HG03139 (cell line): ENCODE measurements around the gene PNKP.

Source experiments
- ATAC-seq: cut with Tn5 transposase; IDR thresholded peaks from one replicate; pipeline ENCODE4 v1.9.1; 2021; ENCODE audit not compliant: unreplicated experiment

The PNKP gene

DNA sequence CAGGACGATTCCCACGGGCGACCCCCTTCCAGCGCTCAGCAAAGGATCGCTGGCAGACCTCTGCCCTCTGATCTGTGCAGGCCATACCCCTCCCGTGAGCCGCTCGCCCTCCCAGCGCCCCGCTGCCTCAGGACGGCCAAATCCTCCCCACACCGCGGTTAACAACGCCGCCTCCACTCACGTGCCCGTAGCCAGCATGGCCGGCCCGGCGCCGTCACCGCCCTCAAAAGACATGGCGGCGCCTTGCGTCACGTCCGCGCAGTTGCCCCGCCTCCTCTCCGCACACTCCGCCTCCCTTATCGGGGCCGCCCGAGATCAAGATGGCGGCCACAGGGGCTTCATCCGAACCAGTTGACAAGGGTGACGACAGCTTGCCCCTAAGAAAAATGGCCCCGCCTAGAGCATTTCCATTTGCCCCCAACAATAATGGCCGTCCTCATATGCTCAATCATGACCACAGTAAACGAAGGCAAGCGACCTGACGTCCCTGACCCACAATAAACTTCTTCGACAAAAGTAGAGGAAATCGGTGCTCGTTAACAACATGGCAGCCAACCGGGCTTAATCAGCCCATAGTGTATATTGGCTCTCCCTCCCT, 9.1 kb upstream of the PNKP start:
- ATAC-seq: peak; percentile 47

DNA sequence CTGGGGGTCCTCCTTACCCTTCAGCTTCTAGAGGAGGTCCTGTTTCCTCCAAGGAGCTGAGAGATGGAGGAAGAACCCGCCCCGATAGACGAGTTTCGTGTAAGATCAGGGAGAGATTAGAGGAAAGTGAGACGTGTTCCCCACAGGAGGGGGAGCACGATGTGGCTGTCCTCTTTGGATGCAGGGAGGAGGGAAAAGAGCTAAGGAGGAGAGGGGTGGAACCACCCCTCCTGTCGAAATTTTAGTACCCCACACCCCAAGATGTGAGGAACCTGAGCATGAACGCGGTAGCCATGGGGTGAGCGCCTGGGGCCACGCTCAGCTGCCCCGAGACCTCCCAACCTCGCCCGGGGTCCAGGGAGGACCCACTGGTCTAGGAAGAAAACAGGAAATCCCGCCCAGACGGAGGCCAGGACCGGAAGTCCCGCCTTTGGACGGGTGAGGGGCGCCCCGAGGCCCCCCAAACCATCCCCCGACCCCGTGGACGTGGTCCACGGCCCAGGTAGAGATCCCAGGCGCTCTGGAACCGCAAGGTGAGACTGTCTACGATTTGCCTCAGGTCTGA, 8.6 kb upstream of the PNKP start:
- no peak for ATAC-seq

- ATAC-seq: no peak
Observed at GRCh38 chr19:49875177-49875576, 7.8 kb upstream of the PNKP start.

GRCh38 chr19:49874503-49875157, 7.3 kb upstream of the PNKP start:
- ATAC-seq: no peak

- no peak for ATAC-seq
Observed at GRCh38 chr19:49873834-49874233, 6.5 kb upstream of the PNKP start.

DNA sequence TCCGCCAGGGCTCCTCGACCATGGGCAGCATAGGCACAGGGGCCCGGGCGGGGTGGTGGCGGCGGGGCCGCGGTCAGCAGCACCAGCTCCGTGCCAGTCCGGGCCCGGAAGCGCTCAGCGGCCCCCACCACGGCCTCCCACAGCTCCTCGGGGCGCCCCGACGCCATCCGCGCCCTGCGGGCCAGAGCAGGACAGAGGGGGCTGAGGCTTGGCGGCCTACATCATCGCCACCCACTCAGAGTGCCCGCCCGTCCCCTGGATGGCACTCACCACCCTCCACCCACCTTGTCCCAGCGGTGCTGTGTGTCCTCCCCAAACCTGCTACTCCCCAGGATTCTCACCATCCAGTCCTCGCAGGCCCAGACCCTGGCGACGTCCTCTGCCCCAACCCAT, 5.7 kb upstream of the PNKP start:
- ATAC-seq: no peak

- ATAC-seq: no peak
Observed at GRCh38 chr19:49872245-49873128, 5.1 kb upstream of the PNKP start.

- no peak for ATAC-seq
Observed at GRCh38 chr19:49871349-49871985, 4.1 kb upstream of the PNKP start.

DNA sequence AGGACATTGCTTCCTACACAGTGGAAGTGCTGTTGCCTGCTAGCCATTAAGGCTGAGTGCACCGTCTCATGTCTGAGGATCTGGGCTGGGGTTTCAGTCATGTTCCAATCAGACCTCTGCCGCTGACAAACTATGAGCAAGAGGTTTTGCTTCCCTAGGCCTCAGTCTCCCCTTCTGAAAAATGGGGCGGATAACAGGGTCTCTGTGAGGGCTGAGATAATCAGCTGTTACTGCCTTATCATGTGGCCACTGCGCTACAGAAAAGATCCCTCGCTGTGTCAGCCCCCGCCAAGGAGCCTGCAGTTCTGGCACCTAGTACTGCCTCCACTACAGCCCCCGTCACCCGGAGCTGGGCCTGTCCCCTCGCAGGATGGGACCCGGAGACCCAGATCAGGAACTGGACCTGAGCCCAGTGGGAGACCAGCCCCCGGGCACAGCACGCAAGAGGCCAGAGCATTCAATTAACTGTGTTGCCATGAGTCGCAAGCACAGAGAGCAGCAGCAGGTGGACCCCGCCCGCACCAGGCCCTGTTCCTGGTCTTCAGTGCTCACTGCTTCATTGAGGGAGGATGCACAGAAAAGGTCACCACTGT, 3.0 kb upstream of the PNKP start:
- ATAC-seq: no peak

GRCh38 chr19:49869484-49870308, 2.3 kb upstream of the PNKP start:
- peak; percentile 58 for ATAC-seq

GRCh38 chr19:49869009-49869483, 1.7 kb upstream of the PNKP start:
- peak; percentile 11 for ATAC-seq

DNA sequence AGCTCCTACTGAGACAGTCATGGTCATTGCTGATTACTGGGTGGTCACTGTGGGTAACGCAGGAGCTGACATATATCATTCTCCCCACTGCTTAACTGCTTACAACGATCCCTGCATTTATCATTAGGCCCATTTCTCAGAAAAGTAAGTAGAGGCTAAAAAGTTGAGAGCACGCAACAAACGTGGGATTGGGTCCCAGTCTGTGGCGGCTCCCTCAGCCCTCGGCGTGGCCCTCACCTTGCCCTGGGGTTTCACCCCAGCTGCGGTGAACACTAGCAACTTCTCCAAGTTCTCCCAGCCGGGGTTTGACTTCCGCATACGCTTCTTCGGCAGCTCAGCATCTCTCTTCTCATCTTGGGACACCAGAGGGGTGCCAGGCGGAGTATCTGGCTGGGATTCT, 2.5 kb downstream of the PNKP start:
- ATAC-seq: no peak

DNA sequence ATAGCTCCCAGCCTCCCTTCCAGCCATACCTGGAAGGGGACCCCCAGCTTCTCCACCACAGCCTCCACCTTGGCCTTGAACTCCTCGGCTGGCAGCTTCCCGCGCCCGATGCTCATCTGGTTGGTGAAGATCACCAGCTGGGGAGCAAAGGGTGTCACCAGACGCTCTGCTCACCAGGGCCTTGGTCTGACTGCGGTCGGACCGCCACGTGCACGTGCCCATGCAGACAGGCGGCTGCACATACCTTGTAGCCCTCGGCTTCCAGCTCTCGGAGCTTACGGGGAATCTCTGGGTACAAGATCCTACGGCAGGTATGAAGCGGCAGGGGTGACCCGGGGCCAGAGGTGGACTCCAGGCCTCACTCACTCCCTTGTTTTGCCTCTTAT, 3.4 kb downstream of the PNKP start:
- ATAC-seq: no peak

- ATAC-seq: no peak
Observed at GRCh38 chr19:49863254-49863934, 4.0 kb downstream of the PNKP start.

GRCh38 chr19:49862391-49863253, 4.8 kb downstream of the PNKP start:
- ATAC-seq: no peak

DNA sequence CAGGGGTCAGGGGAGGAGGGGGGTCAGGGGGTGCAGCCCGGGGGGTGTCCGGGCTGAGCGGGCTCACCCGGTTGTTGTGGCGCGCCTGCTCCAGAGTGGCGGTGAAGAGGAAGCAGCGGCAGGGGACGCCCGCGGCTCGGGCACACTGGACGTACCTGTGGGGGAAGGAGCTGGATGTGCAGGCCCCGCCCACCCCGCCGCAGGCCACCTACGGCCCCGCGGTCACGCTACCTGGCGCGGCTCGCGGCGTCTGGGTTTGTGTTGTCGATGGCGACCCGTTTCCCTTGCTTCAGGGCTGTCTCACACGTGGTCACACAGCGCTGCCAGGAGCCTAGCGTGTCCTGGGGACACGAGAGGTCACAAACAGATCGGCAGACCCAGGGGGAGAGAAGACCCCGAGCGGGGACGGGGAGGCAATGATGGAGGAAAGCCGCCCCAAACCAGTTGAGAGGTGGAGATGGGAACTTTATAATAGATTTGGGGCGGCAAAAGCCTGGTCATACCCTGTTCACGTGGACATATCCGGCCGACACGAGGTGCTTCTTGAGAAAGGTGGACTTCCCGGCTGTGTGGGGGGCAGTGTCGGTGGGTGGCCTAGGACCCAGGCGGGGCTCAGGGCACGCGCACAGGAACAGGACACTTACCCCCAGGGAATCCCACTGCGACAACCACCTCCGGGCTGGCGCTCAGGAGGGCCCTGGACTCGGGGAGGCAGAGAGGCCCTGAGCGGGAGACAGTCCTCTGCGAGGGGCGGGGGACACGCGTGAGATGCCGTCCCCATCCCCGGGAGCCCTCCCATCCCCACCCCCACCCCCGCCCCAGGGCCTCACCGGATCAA, 5.6 kb downstream of the PNKP start:
- ATAC-seq: no peak

DNA sequence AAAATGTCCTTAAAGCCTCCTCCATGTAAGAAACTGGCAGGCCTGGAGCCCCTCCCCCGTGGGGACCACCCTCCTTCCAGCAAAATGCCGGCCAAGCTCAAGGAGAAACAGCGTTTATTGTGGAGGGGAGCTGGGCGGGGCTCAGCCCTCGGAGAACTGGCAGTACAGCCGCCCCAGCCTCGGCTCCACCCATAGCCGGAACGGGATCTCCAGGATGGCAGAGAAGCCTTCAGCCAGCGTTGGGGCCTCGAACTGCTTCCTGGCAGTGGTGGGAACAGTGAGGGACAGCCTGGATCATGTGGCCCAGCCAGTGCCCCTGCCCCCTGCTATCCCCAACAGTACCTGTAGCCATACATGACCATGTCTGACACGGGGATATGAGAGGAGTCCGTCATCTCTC, 6.3 kb downstream of the PNKP start:
- ATAC-seq: no peak
